Activated CD4-positive, alpha-beta T cell treated with anti-CD3 and anti-CD28 coated beads for 36 hours (primary cell): ENCODE measurements around the gene HECTD3. TPM values are rescaled to one million over a fixed set of nuclear protein-coding genes. Genes with fewer than 3 reads are reported as not detected.

ENCODE experiments used
- ATAC-seq: fragments of 200-7000 bp; cut with Tn5 transposase; one replicate; pipeline ENCODE4 v1.10.0; 2021; ENCODE audit warnings: mild to moderate bottlenecking, moderate library complexity
- CTCF ChIA-PET: fragments of 350-600 bp; sonication (Branson Sonifier 250); formaldehyde crosslinking; loops from one replicate; lab custom pipeline; 2021; ENCODE audit warnings: antibody characterized with exemption; lab: Charles Lee
- POLR2A ChIA-PET: fragments of 350-600 bp; sonication (Branson Sonifier 250); formaldehyde crosslinking; loops from one replicate; lab custom pipeline; 2021; ENCODE audit warnings: antibody characterized with exemption, inconsistent platforms; lab: Charles Lee
- DNase-seq: peaks from one replicate; pipeline ENCODE4 v3.0.0-alpha.2; 2020
- H3K27ac Mint-ChIP-seq: one replicate; pipeline ENCODE4 v1.8.0; 2021; ENCODE audit warnings: mixed read lengths
- H3K27me3 Mint-ChIP-seq: one replicate; pipeline ENCODE4 v1.8.0; 2021; ENCODE audit warnings: mixed read lengths
- H3K36me3 Mint-ChIP-seq: one replicate; pipeline ENCODE4 v1.8.0; 2021; ENCODE audit warnings: low read depth, mixed read lengths
- H3K4me1 Mint-ChIP-seq: one replicate; pipeline ENCODE4 v1.8.0; 2021; ENCODE audit warnings: mixed read lengths
- H3K4me3 Mint-ChIP-seq: one replicate; pipeline ENCODE4 v1.8.0; 2021; ENCODE audit warnings: mild to moderate bottlenecking, moderate library complexity, mixed read lengths
- H3K9me3 Mint-ChIP-seq: one replicate; pipeline ENCODE4 v1.8.0; 2021; ENCODE audit warnings: low read depth, mixed read lengths
- intact Hi-C, 2 experiments: fragments of 100-400 bp; cut with DNase I in 1 of 2; cut with micrococcal nuclease in 1 of 2; formaldehyde crosslinking; loops; one replicate each; pipeline versions ENCODE4 v1.14.2 to v1.15.1; 2022 to 2024; cut with DNase I, micrococcal nuclease
- total RNA-seq, 2 experiments: library from RNA; stranded (reverse); gene quantifications; one replicate each; pipeline ENCODE4 v1.2.3, GENCODE V29; 2021

Gene HECTD3
- total RNA-seq, 2 experiments from 2014 or later = 18.9 to 22.3 TPM

- ChIA-PET POLR2A (no interaction called here), CTCF (no interaction called here)
- Mint-ChIP-seq H3K27ac (no peak overlapping the region), H3K4me3 (no peak overlapping the region), H3K9me3 (no peaks in the 10 kb centered on the region), H3K4me1 (peaks cover 7% of the 10 kb centered on the region), H3K27me3 (no peaks in the 10 kb centered on the region), H3K36me3 (no peaks in the 10 kb centered on the region)
- peak; percentile 26 for DNase-seq
- intact Hi-C loops = no loop called here
- peak; percentile 92 for ATAC-seq
These were observed 26.3 kb upstream of the HECTD3 start for GRCh38 chr1:45037456-45037855.

- intact Hi-C loops = no loop called here
- POLR2A ChIA-PET = no interaction called here
- Mint-ChIP-seq H3K4me3 (no peak overlapping the region), H3K27me3 (no peaks in the 10 kb centered on the region), H3K4me1 (peaks cover 7% of the 10 kb centered on the region), H3K27ac (no peak overlapping the region), H3K36me3 (no peaks in the 10 kb centered on the region), H3K9me3 (no peaks in the 10 kb centered on the region)
- CTCF ChIA-PET = interaction anchor here (0.7 to 1.0 kb wide), 3 partner anchors 17 to 44 kb away, joined by 3 to 4 read pairs (median 3); no protein-coding TSS in a partner anchor
- DNase-seq = no peak
- no peak for ATAC-seq
These were observed 24.6 kb upstream of the HECTD3 start for GRCh38 chr1:45035631-45036301.

GRCh38 chr1:45033356-45033755, 22.2 kb upstream of the HECTD3 start:
- intact Hi-C loops = no loop called here
- ATAC-seq (no peak), DNase-seq (no peak)
- ChIA-PET POLR2A (interaction anchor here (0.6 kb wide), 1 partner anchor 73 kb away, joined by 3 read pairs; no protein-coding TSS in a partner anchor), CTCF (interaction anchor here (1.0 to 2.1 kb wide), 3 partner anchors 15 to 21 kb away, joined by 3 to 9 read pairs (median 8); partner anchors contain the start of gene UROD)
- H3K36me3 Mint-ChIP-seq = no peaks in the 10 kb centered on the region
- H3K4me1 Mint-ChIP-seq = peaks cover 7% of the 10 kb centered on the region
- no peaks in the 10 kb centered on the region for H3K27me3 Mint-ChIP-seq
- no peak overlapping the region for H3K4me3 Mint-ChIP-seq
- no peak overlapping the region for H3K27ac Mint-ChIP-seq
- no peaks in the 10 kb centered on the region for H3K9me3 Mint-ChIP-seq

GRCh38 chr1:45032837-45033236, 21.7 kb upstream of the HECTD3 start:
- no peak overlapping the region for H3K27ac Mint-ChIP-seq
- H3K27me3 Mint-ChIP-seq = no peaks in the 10 kb centered on the region

GRCh38 chr1:45026446-45026845, 15.3 kb upstream of the HECTD3 start:
- ATAC-seq (peak; percentile 55), DNase-seq (no peak)
- ChIA-PET POLR2A (no interaction called here), CTCF (no interaction called here)
- peaks cover 13% of the 10 kb centered on the region for H3K4me1 Mint-ChIP-seq
- no peak overlapping the region for H3K27ac Mint-ChIP-seq
- H3K9me3 Mint-ChIP-seq = no peaks in the 10 kb centered on the region
- no peaks in the 10 kb centered on the region for H3K27me3 Mint-ChIP-seq
- intact Hi-C loops = no loop called here
- H3K4me3 Mint-ChIP-seq = no peak overlapping the region
- H3K36me3 Mint-ChIP-seq = no peaks in the 10 kb centered on the region

More at GRCh38 chr1:45032837-45033236, 21.7 kb upstream of the HECTD3 start:
- Mint-ChIP-seq H3K4me3 (no peak overlapping the region), H3K9me3 (no peaks in the 10 kb centered on the region), H3K4me1 (peaks cover 7% of the 10 kb centered on the region), H3K36me3 (no peaks in the 10 kb centered on the region)
- CTCF ChIA-PET = interaction anchor here (0.6 to 2.0 kb wide), 3 partner anchors 19 to 163 kb away, joined by 3 to 8 read pairs (median 5); partner anchors contain the start of gene UROD
- intact Hi-C loops = no loop called here
- no peak for ATAC-seq
- no peak for DNase-seq
- POLR2A ChIA-PET = interaction anchor here (0.6 kb wide), 1 partner anchor 72 kb away, joined by 3 read pairs; no protein-coding TSS in a partner anchor

- no peak overlapping the region for H3K4me3 Mint-ChIP-seq
- intact Hi-C loops = no loop called here
- H3K27ac Mint-ChIP-seq = no peak overlapping the region
- CTCF ChIA-PET = no interaction called here
- POLR2A ChIA-PET = no interaction called here
- no peak for ATAC-seq
- no peak for DNase-seq
- no peaks in the 10 kb centered on the region for H3K9me3 Mint-ChIP-seq
- H3K4me1 Mint-ChIP-seq = peaks cover 13% of the 10 kb centered on the region
- no peaks in the 10 kb centered on the region for H3K36me3 Mint-ChIP-seq
- H3K27me3 Mint-ChIP-seq = no peaks in the 10 kb centered on the region
These were observed 12.5 kb upstream of the HECTD3 start for GRCh38 chr1:45023663-45024062.

- H3K27ac Mint-ChIP-seq = no peak overlapping the region
- peaks cover 13% of the 10 kb centered on the region for H3K4me1 Mint-ChIP-seq
- DNase-seq = peak; percentile 81
- no peak overlapping the region for H3K4me3 Mint-ChIP-seq
- H3K27me3 Mint-ChIP-seq = no peaks in the 10 kb centered on the region
- no peaks in the 10 kb centered on the region for H3K9me3 Mint-ChIP-seq
- ChIA-PET POLR2A (no interaction called here), CTCF (interaction anchor here (0.6 to 12.6 kb wide), 22 partner anchors 9 to 1293 kb away, joined by 3 to 255 read pairs (median 4); partner anchors contain the start of gene TOE1)
- H3K36me3 Mint-ChIP-seq = peaks cover 6% of the 10 kb centered on the region
- ATAC-seq = peak; percentile 95
- intact Hi-C loops = loop anchor here (1.0 kb wide), 2 partner anchors 212 to 282 kb away; no protein-coding TSS in a partner anchor
These were observed 7.6 kb upstream of the HECTD3 start for GRCh38 chr1:45018599-45019230.

GRCh38 chr1:45016767-45017166, 5.6 kb upstream of the HECTD3 start:
- H3K4me3 Mint-ChIP-seq = no peak overlapping the region
- peaks cover 6% of the 10 kb centered on the region for H3K36me3 Mint-ChIP-seq
- H3K4me1 Mint-ChIP-seq = peaks cover 19% of the 10 kb centered on the region
- intact Hi-C loops = no loop called here
- ATAC-seq = no peak
- H3K27ac Mint-ChIP-seq = no peak overlapping the region
- H3K27me3 Mint-ChIP-seq = no peaks in the 10 kb centered on the region
- no peak for DNase-seq
- CTCF ChIA-PET = interaction anchor here (0.6 to 12.6 kb wide), 4 partner anchors 93 to 424 kb away, joined by 3 to 255 read pairs (median 3); no protein-coding TSS in a partner anchor
- no peaks in the 10 kb centered on the region for H3K9me3 Mint-ChIP-seq
- POLR2A ChIA-PET = interaction anchor here (0.7 to 1.3 kb wide), 2 partner anchors 323 to 473 kb away, joined by 3 read pairs; partner anchors contain the start of genes MUTYH and TOE1

GRCh38 chr1:45016090-45016697, 5.1 kb upstream of the HECTD3 start:
- Mint-ChIP-seq H3K27me3 (no peaks in the 10 kb centered on the region), H3K9me3 (no peaks in the 10 kb centered on the region), H3K4me1 (peaks cover 24% of the 10 kb centered on the region), H3K27ac (no peak overlapping the region), H3K4me3 (no peak overlapping the region), H3K36me3 (peaks cover 6% of the 10 kb centered on the region)
- DNase-seq = no peak
- ChIA-PET CTCF (interaction anchor here (0.7 to 12.6 kb wide), 5 partner anchors 27 to 932 kb away, joined by 3 to 255 read pairs (median 3); partner anchors contain the start of gene TESK2), POLR2A (interaction anchor here (0.7 to 1.3 kb wide), 2 partner anchors 324 to 474 kb away, joined by 3 read pairs; partner anchors contain the start of genes MUTYH and TOE1)
- ATAC-seq = no peak
- intact Hi-C loops = no loop called here

- DNase-seq (no peak), ATAC-seq (no peak)
- ChIA-PET POLR2A (no interaction called here), CTCF (interaction anchor here (0.7 to 12.6 kb wide), 4 partner anchors 27 to 932 kb away, joined by 3 to 255 read pairs (median 27); partner anchors contain the start of gene TESK2)
- H3K4me1 Mint-ChIP-seq = peaks cover 24% of the 10 kb centered on the region
- H3K36me3 Mint-ChIP-seq = peaks cover 6% of the 10 kb centered on the region
- H3K27ac Mint-ChIP-seq = no peak overlapping the region
- intact Hi-C loops = no loop called here
- H3K4me3 Mint-ChIP-seq = no peak overlapping the region
- no peaks in the 10 kb centered on the region for H3K27me3 Mint-ChIP-seq
- no peaks in the 10 kb centered on the region for H3K9me3 Mint-ChIP-seq
These were observed 4.6 kb upstream of the HECTD3 start for GRCh38 chr1:45015683-45016082.
